NT2/D1 (cell line): ENCODE measurements around the gene TIAM1.

ENCODE experiments used
- SUZ12 ChIP-seq: IDR thresholded peaks from 2 replicates; pipeline ENCODE4 v1.6.1; 2011; ENCODE audit not compliant: insufficient read length, insufficient read depth; ENCODE audit errors: extremely low read depth
- YY1 ChIP-seq: IDR thresholded peaks from 2 replicates; pipeline ENCODE4 v1.6.1; 2011; ENCODE audit not compliant: insufficient read length, insufficient read depth

- TF ChIP-seq SUZ12 (no peak), YY1 (no peak)
These were observed 7.0 kb downstream of the TIAM1 start for GRCh38 chr21:31337086-31337485.
